ENCODE data around the gene CALN1. TPM values are rescaled to one million over a fixed set of nuclear protein-coding genes. Genes with fewer than 3 reads are reported as not detected.
"Not testable (repeated sequence)": the region's sequence is repeated elsewhere in the genome, so short reads cannot be mapped to it uniquely, and the experiment has no call there.

Gene CALN1
- polyA plus RNA-seq, 4 donors, result 0.52 to 2.1 (median 1.2) TPM

DNA sequence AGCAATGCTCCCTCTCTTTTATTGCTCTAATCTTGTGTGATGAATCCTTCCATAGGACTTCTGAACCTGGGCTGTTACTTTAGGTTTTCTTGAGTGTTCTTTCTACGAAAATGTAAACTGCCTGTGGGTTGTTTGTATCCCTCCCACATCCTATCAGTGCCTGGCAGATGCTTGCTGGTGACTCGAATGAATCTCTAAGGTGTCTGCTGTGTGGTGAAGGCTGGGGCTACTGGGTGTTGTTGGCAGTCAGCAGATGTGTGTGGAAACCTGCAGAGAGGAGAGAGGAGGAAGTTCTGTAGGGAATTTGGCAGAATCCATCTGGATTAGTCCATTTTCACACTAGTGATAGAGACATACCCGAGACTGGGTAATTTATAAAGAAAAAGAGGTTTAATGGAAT, 639.4 kb downstream of the CALN1 start:
- DNase-seq (ENCODE audit: low read depth in 4 of 4, low spot score in 3 of 4), result no peak

DNA sequence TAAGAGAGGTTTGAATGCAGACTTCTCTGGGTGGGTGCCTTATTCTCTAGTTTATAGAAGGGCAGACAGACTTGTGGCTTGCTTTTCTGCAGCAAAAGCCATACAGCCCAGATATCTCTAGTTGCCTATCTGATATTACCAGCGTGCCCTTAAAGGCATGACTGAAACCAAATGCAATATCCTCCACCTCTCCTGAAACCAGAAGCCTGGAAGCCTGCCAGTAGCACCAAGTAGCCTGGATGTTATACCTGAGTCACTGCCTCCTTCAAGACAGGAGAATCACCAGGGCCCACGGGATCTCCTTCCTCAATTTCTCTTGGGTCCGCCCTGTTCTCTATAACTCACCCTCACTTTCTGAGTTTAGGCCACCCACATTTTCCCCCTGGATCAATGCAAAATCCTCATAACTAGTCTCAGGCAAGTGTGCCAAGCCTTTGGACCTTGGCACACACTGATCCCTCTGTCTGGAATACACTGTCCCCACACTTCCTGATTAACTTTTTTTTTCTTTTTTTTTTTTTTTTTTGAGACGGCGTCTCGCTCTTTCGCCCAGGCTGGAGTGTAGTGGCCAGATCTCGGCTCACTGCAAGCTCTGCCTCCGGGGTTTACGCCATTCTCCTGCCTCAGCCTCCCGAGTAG, 641.8 kb downstream of the CALN1 start:
- DNase-seq (ENCODE audit: low read depth in 4 of 4, low spot score in 3 of 4), result no peak

DNA sequence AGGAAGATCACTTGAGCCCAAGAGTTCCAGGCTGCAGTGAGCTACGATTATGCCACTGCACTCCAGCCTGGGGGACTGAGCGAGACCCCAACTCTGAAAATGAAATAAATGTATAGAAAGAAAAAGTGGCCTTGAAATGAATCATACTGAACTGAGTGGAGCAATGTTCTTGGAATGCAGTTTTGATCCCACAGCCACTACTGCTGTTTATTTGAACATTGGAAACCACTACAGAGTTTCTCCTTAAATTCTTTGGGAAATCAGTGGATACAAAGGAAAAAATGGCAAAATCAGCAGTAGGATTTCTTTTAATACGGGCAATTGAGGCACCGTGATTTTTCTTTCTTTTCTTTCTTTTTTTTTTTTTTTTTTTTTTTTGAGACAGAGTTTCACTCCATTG, 642.8 kb downstream of the CALN1 start:
- no peak for DNase-seq (ENCODE audit: low read depth in 4 of 4, low spot score in 3 of 4)

DNA sequence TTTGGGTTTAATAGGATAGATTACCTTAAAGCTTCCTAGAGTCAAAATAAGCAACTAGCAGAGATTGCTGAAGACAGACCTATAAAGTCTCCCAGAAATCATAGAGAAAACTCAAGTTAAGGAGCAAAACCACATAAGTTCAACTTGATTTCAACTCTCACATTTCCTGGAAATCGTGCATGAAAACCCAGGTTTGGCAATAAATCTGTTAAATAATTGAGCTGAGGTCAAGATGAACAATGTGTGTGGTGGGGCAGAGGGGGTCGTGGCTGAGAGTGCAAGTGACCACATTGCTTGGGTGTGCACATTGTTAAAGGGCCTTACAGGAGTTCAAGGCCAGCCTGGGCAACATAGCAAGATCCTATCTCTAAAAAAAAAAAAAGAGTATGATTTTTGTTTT, 643.7 kb downstream of the CALN1 start:
- no peak for DNase-seq (ENCODE audit: low read depth in 4 of 4, low spot score in 3 of 4)

DNA sequence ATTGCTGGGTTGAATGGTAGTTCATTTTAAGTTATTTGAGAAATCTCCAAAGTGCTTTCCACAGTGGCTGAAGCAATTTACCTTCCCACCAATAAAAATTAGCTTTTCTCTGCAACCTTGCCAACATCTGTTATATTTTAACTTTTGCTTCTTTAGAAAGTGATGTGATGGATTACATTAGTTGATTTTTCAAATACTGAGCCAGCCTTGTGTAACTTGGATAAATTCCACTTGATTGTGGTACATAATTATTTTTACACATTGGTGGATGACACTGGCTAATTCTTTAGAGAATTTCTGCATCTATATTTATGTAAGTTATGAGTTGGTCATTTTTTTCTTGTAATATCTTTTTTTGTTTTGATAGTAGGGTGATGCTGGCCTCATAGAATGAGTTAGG, 646.1 kb downstream of the CALN1 start:
- no peak for DNase-seq (ENCODE audit: low read depth in 4 of 4, low spot score in 3 of 4)

DNA sequence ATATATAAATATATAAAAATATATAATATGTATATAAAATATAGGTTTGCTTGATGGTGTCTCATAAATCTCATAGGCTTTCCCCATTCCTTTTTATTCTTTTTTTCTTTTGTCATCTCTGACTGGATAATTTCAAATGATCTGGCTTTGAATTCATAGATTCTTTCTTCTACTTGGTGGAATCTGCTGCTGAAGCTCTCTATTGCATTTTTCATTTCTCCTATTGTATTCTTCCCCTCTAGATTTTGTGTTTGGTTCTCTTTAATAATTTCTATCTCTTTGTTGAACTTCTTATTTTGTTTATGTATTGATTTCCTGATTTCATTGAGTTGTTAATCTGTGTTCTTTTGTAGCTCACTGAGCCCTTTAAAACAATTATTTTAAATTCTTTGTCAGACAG, 650.8 kb downstream of the CALN1 start:
- DNase-seq (ENCODE audit: low read depth in 4 of 4, low spot score in 3 of 4), result no peak

DNA sequence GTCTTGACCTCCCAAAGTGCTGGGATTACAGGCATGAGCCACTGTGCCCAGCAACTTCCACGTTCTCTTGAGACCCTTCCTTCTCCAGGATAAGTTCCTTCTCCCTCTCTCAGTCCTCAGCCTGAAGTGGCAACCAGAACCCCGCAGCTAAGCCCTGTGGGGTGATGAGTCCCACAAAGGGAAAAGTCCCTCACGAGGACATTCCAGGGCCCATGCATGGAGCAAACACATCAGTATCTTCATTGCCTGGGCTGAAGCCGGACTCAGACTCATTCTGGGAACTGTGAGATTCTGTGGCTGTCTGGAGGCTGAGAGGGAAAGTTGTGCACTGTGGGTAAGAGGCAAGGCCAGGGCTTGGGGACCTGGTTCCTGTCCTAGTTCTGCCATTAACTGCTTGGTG, 657.3 kb downstream of the CALN1 start:
- DNase-seq (ENCODE audit: low read depth in 4 of 4, low spot score in 3 of 4), result no peak

DNA sequence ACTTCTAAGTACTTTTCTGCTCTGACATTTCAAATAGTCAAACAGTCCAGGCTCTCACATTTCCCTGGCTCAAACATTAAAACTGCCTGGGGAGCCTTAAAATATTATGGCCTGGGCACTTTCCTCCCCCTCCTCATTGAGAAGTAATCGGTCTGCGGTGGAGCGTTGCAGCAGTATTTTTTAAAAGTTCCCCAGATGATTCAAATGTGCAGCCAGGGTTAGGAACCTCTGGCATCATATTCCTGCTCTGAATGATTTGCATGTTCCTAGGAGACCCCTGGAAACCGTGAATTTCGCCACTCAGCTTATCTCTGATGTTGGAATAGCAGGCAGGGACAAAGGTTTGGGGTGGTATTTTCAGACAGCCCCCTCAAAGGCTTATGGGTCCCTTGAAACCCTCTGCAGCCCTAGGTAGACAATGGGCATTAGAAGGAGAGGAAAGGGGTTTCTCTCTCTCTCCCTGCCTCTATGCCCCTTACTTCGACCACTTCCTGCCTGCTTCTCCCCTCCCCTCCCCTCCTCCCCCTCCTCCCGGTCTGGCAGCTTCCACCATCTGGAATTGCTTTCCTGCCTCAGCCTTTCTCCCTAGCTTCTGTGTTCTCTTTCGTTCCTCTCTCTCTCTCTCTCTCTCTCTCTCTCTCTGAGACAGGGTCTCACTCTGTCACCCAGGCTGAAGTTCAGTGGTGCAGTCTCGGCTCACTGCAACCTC, 658.0 kb downstream of the CALN1 start:
- peak in 1 of 4 donors; percentile 35 for DNase-seq (ENCODE audit: low read depth in 4 of 4, low spot score in 3 of 4)

DNA sequence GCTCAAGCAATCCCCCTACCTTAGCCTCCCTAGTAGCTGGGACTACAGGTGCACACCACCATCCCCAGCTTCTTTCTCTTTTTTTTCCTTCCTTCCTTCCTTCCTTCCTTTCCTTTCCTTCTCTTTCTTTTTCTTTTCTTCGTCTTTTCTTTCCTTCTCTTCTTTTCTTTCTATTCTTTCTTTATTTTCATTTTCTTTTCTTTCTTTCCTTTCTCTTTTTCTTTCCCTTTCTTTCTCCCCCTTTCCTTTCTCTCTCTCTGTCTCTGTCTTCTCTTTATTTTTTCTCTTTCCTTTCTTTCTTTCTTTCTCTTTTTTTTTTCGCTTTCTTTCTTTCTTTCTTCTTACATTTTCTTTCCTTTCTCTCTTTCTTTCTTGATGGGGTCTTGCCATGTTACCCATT, 658.9 kb downstream of the CALN1 start:
- DNase-seq (ENCODE audit: low read depth in 4 of 4, low spot score in 3 of 4), result no peak

DNA sequence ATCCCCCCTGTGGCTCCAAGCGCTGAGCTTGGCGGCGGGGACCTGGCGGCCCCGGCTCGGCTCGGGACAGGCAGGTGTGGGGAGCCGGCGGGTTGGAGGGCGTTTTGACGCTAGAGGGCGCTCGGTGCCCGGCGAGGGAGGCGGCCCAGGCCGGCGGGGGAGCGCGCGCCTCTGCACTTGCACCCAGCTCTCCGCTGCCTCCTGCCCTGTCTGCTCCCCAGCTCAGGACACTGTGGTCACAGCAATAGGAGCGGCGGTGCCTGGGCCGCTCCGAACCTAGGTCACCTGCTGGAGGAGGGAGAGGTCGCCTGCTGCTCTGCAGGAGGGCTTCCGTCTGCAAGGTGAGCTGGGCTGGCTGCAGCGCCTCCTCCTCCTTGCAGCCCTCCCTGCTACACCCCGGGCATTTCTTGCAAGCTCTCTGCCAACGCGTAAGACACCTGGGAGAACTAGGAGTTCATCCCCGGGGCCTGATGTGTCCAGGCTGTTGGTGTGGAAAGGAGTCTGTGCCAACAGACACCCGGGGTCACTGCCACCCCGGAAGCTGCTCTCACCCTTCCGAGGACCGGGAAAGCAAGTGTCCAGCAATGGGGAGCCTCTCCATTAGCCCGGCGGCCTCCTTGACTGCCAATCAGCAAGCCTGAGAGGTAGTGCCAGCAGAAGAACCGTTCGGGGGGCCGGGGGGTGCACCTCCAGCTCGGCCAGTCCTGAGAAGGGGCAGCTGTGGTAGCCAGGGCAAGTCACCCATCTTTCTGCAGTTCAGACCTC, 659.8 kb downstream of the CALN1 start:
- DNase-seq (ENCODE audit: low read depth in 4 of 4, low spot score in 3 of 4), result peak in 2 of 4 donors; percentile 12 to 17

DNA sequence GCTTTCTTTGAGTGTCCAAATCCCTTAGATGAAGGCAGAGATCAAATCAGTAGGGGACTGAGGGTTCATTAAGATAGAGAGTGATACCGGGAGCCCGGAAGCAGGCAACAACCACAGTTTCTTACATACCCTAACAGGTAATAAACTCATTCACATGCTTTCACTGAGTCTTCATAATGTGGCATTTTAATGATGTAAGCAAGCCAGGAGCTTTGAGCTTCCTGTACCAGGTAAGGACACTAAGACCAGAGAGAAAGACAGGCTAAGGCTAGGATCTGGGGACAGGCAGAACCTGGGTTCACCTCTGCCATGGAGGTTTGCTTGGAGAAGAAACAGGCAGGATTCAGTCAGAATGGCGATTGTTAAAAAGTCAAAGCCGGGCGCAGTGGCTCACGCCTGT, 661.8 kb downstream of the CALN1 start:
- no peak for DNase-seq (ENCODE audit: low read depth in 4 of 4, low spot score in 3 of 4)

DNA sequence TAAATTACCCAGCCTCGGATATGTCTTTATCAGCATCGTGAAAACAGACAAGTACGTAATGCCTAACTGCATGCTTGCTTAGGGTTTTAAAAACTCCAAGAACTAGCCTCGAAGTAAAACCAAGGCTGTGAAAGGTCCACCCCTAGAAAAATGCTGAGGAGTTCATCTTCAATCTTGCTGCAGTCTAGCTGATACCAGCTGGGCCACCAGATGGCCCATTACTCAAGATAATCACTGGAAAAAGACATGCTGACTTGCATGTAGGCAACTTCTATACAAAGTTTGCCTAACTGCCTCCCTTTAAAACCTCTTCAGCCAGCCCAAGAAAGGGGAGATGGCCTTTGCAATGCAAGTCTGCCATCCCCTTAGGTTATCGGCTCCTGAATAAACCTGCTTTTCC, 666.1 kb downstream of the CALN1 start:
- no peak for DNase-seq (ENCODE audit: low read depth in 4 of 4, low spot score in 3 of 4)

DNA sequence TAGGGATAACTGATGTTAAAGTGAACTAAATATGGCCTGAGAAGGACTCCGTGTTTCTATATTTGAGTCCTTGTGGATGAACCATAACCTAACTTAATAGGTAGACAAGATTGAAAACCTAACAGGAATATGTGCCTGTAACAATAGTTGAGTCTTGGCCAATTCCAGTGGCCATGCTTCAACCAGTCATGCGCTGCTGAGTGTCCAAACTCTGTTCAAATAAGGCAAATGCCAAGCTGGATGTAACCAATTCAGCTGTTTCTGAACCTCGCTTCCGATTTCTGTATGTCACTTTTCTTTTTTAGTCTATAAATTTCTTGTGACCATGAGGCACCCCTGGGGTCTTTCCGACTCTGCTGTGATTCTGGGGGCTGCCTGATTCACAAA, 672.0 kb downstream of the CALN1 start:
- DNase-seq (ENCODE audit: low read depth in 4 of 4, low spot score in 3 of 4), result no peak

DNA sequence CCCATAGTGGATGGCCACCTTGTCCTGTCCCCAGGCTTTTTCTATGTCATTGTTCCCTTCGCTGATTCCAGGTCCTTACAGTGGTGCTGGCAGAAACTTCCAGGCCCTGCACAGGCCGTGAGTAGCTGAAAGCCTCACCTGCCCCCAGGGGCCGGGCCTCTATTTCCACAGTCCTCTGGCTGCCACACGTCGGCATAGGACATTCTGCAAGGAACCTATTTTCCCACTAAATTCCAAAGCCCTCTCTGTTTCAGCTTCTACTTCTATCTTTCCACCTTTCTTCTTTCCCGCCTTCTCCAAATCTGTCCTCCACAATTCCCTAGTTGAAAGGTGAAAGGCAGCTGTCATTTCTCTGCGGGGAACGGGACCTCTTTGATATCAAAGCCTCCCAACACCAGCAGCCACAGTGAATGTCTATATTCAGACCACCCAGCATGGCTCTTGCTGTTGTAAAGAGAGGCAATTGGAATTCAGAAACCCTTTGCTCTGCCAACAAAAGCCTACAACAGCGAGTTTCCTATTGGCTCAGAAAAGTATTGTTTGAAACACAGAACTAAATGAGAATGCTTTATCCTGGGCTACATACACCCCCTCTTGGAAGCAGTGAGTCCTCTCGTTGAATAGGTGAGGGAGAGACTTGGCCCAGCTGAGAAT, 672.5 kb downstream of the CALN1 start:
- no peak for DNase-seq (ENCODE audit: low read depth in 4 of 4, low spot score in 3 of 4)

DNA sequence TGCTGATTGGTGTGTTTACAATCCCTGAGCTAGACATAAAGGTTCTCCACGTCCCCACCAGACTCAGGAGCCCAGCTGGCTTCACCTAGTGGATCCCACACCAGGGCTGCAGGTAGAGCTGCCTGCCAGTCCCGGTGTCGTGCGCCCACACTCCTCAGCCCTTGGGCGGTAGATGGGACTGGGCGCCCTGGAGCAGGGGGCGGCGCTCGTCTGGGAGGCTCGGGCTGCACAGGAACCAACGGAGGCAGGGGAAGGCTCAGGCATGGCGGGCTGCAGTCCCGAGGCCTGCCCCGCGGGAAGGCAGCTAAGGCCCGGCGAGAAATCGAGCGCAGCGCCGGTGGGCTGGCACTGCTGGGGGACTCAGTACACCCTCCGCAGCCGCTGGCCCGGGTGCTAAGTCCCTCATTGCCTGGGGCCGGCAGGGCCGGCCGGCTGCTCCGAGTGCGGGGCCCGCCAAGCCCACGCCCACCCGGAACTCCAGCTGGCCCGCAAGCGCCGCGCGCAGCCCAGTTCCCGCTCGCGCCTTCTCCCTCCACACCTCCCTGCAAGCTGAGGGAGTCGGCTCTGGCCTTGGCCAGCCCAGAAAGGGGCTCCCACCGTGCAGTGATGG, 674.1 kb downstream of the CALN1 start:
- DNase-seq (ENCODE audit: low read depth in 4 of 4, low spot score in 3 of 4), result not testable (repeated sequence)

DNA sequence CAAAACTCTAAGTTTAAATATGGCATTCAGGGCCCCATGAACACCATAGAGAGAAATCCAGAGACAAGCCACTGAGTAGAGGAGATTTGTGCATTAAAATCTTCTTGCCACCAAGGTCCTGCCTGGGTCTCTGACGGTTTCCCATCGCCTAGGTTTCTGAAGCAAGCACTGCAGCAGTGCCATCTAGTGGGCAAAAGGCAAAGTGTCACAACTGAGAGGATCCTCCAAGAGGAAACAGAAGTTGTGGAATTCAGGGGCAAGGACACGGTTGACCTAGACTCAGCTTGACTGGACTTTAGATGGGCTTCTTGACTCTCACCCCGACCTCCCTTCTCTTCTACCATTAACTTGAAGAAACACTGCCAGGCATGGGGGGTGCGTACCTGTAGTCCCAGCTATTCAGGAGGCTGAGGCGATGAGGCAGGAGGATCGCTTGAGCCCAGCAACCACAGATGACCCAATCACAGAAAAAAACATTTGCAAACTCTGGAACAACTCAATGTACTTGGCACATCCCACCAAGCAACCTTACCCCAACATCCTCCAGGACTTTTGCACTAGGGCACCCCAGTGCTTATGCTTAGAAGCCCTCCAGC, 676.1 kb downstream of the CALN1 start:
- peak in 3 of 4 donors; percentile 66 to 69 (median 69) for DNase-seq (ENCODE audit: low read depth in 4 of 4, low spot score in 3 of 4)

DNA sequence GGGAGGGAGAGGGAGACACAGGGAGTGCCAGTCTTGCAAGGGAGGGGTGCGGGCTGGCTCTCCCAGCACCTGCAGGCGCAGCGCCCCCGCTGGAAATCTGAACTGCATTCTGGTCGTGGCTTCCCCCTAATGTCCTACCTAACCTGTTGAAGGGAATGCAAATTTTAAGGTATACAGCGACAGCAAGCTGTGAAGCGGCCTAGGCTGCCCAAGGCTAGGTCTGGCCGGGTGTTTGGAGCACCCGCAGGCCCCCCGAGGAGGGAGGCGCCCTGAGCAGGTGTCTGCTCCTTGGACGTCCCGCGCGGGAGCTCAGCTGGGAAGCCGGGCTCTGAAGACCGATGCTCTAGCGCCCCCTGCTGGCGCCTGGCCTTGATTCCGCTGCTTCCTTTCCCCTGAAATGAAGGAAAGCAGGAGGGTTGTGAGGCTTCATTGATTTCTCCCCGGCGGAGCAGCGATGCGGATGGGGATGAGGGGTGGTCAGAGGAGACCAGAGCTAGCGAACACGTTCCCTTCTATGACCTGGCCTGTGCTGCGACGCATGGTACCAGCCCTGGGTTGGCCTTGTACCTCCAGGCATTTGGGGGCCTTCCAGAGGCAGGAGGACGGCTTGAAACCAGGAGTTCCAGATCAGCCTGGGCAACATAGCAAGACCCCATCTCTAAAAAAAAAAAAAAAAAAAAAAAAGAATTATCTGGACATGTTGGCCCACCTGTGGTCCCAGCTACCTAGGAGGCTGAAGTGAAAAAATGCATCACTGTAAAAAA, 678.8 kb downstream of the CALN1 start:
- DNase-seq (ENCODE audit: low read depth in 4 of 4, low spot score in 3 of 4), result peak; percentile 65 to 76 (median 68)

DNA sequence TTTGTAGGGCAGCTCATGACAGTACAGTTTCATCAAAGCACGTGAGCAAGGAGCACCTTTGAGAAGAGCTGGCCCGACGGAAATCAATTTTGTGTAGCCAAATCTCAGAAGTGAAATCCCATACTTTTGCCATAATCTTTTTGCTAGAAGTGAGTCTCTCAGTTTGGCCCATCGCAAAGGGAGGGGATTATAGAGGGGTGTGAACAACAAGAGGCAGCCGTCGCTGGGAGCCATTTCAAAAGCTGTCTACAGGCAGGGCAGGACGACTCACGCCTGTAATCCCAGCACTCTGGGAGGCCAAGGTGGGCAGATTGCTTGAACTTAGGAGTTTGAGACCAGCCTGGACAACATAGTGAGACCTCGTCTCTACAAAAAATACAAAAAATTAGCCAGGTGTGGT, 680.4 kb downstream of the CALN1 start:
- no peak for DNase-seq (ENCODE audit: low read depth in 4 of 4, low spot score in 3 of 4)

Measured in left renal pelvis (tissue), 4 donors.